Upper lobe of left lung (tissue), 4 donors: ENCODE results near the gene TMEM207.

Experiments used
- EP300 ChIP-seq, 4 donors: sonication (generic); formaldehyde crosslinking; IDR thresholded peaks; one replicate each; pipeline ENCODE4 v1.5.1; 2017; ENCODE audit warnings: antibody characterized with exemption in 4 of 4, control low read depth in 2 of 4
- POLR2AphosphoS5 ChIP-seq, 2 donors: sonication (generic); formaldehyde crosslinking; IDR thresholded peaks; one replicate each; pipeline ENCODE4 v1.5.1; 2017; ENCODE audit warnings: antibody characterized with exemption in 2 of 2
- TF ChIP-seq, protein P1 (sequence below), 6 experiments: fragments of 450-650 bp in 4 of 6; fragments of 200-600 bp in 2 of 6; sonication (generic) in 2 of 6; IDR thresholded peaks; one replicate each; pipeline ENCODE4 v1.5.1; 2016 to 2019; ENCODE audit warnings: antibody characterized with exemption in 6 of 6

- TF ChIP-seq POLR2AphosphoS5 (IDR thresholded peaks at IDR 0.05) (no peak), EP300 (IDR thresholded peaks at IDR 0.05) (no peak)
- TF ChIP-seq, protein P1, sequence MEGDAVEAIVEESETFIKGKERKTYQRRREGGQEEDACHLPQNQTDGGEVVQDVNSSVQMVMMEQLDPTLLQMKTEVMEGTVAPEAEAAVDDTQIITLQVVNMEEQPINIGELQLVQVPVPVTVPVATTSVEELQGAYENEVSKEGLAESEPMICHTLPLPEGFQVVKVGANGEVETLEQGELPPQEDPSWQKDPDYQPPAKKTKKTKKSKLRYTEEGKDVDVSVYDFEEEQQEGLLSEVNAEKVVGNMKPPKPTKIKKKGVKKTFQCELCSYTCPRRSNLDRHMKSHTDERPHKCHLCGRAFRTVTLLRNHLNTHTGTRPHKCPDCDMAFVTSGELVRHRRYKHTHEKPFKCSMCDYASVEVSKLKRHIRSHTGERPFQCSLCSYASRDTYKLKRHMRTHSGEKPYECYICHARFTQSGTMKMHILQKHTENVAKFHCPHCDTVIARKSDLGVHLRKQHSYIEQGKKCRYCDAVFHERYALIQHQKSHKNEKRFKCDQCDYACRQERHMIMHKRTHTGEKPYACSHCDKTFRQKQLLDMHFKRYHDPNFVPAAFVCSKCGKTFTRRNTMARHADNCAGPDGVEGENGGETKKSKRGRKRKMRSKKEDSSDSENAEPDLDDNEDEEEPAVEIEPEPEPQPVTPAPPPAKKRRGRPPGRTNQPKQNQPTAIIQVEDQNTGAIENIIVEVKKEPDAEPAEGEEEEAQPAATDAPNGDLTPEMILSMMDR (IDR thresholded peaks at IDR 0.05): no peak
These were observed 13.4 kb downstream of the TMEM207 start for GRCh38 chr3:190436331-190436730.
